OCI-LY7 (cell line): Measurements from ENCODE around the gene RSPH3. TPM values are rescaled to one million over a fixed set of nuclear protein-coding genes. Genes with fewer than 3 reads are reported as not detected.
"Not testable (repeated sequence)": the region's sequence is repeated elsewhere in the genome, so short reads cannot be mapped to it uniquely, and the experiment has no call there.

Experiments
- BruUV-seq: library from RNA; stranded (reverse); fragments of 400-500 nt; replicated peaks from 2 replicates; lab custom pipeline; 2021; lab: Mats Ljungman, UMichigan
- CTCF ChIA-PET: fragments of 300-600 bp; sonication (Branson Sonifier 250); formaldehyde crosslinking; loops from one replicate; lab custom pipeline; 2022; ENCODE audit warnings: antibody characterized with exemption; ENCODE audit not compliant: unreplicated experiment; lab: Charles Lee
- POLR2A ChIA-PET: fragments of 300-600 bp; sonication (Branson Sonifier 250); formaldehyde crosslinking; loops from one replicate; lab custom pipeline; 2022; ENCODE audit warnings: antibody characterized with exemption; lab: Charles Lee
- DNase-seq: peaks from one replicate; pipeline ENCODE4 v3.0.0-alpha.2; 2015; ENCODE audit warnings: low spot score
- H2AFZ ChIP-seq: fragments of 200-600 bp; sonication (generic), shearing (Covaris generic); 2 replicates; pipeline ENCODE4 v1.6.1; 2014; ENCODE audit warnings: mild to moderate bottlenecking, antibody characterized with exemption, low read length, moderate library complexity
- H3K27ac ChIP-seq: fragments of 200-600 bp; sonication (generic); 2 replicates; pipeline ENCODE4 v1.5.1; 2014; ENCODE audit warnings: mixed run types, low read depth, mild to moderate bottlenecking, moderate library complexity, low read length, inconsistent platforms; ENCODE audit not compliant: poor library complexity, severe bottlenecking
- H3K36me3 ChIP-seq: fragments of 200-600 bp; sonication (generic); 2 replicates; pipeline ENCODE4 v1.6.1; 2014; ENCODE audit warnings: mild to moderate bottlenecking, antibody characterized with exemption, low read length, moderate library complexity, mixed read lengths; ENCODE audit not compliant: insufficient read depth
- H3K4me1 ChIP-seq: fragments of 200-600 bp; sonication (generic); 2 replicates; pipeline ENCODE4 v1.5.1; 2014; ENCODE audit warnings: mild to moderate bottlenecking, low read length; ENCODE audit not compliant: insufficient read depth, poor library complexity, severe bottlenecking
- H3K4me2 ChIP-seq: fragments of 200-600 bp; sonication (generic); 2 replicates; pipeline ENCODE4 v1.6.1; 2014; ENCODE audit warnings: mild to moderate bottlenecking, low read length
- H3K4me3 ChIP-seq: fragments of 200-600 bp; sonication (generic); 2 replicates; pipeline ENCODE4 v1.5.1; 2014; ENCODE audit warnings: mild to moderate bottlenecking, low read depth, low read length; ENCODE audit not compliant: poor library complexity, severe bottlenecking
- H3K79me2 ChIP-seq: fragments of 200-600 bp; sonication (generic); 2 replicates; pipeline ENCODE4 v1.6.1; 2016; ENCODE audit warnings: low read depth, mild to moderate bottlenecking, low read length, moderate library complexity, mixed read lengths; ENCODE audit not compliant: insufficient read depth
- H3K9me2 ChIP-seq: fragments of 200-600 bp; sonication (generic); 2 replicates; pipeline ENCODE4 v1.6.1; 2016; ENCODE audit warnings: mild to moderate bottlenecking, low read length, mixed read lengths; ENCODE audit not compliant: insufficient read depth
- H3K9me3 ChIP-seq: fragments of 200-600 bp; sonication (generic); 2 replicates; pipeline ENCODE4 v1.6.1; 2014; ENCODE audit warnings: mild to moderate bottlenecking, mixed run types, low read length, mixed read lengths
- H4K20me1 ChIP-seq: fragments of 200-600 bp; sonication (generic); 2 replicates; pipeline ENCODE4 v1.6.1; 2014; ENCODE audit warnings: mild to moderate bottlenecking, antibody characterized with exemption, low read length, moderate library complexity, mixed read lengths; ENCODE audit not compliant: insufficient read depth
- EZH2phosphoT487 ChIP-seq: fragments of 200-600 bp; sonication (generic); IDR thresholded peaks from 2 replicates; pipeline ENCODE4 v1.6.1; 2018; ENCODE audit warnings: low read depth, borderline replicate concordance, mild to moderate bottlenecking, mixed run types, antibody characterized with exemption, low read length, moderate library complexity, mixed read lengths
- intact Hi-C: fragments of 100-400 bp; cut with micrococcal nuclease; formaldehyde crosslinking; loops from one replicate; pipeline ENCODE4 v1.10.0; 2022; ENCODE audit not compliant: unreplicated experiment
- total RNA-seq, 2 experiments: library from RNA; depleted of rRNA in 1 of 2; stranded (reverse); fragments of >200 nt in 1 of 2; shearing (Covaris generic) in 1 of 2; gene quantifications; 2 replicates each; pipeline ENCODE4 v1.2.3, GENCODE V29; 2014 to 2022
- TF ChIP-seq, protein P1 (sequence below): fragments of 200-600 bp; sonication (generic); conservative IDR thresholded peaks from 2 replicates; pipeline ENCODE4 v1.5.1; 2014; ENCODE audit warnings: mild to moderate bottlenecking, antibody characterized with exemption, low read length, moderate library complexity, mixed read lengths

Gene RSPH3
- total RNA-seq, 2 experiments from 2014 or later: 2.7 to 6.5 TPM

DNA sequence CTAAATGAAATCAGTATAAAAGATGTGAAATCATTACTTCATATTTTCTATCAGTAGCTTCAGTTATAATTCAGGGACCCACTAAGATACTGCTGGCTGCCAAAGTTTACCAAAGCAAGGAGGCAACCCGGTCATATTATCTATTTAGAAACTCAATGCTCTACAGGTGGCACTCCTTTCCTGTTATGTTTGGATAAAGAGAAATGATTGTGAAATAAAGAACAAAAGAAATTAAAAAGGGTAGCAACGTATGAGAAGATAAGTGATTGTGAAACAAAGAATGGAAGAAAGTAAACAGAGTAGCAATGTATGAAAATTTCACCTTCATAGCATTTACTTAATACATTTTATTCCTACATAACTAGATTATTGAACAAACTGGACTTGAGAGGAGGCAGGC, 45.2 kb downstream of the RSPH3 start:
- Histone ChIP-seq H2AFZ (peak overlapping the region; percentile 36; the same call in 1 of the 2 replicates), H3K79me2 (no peaks in the 10 kb centered on the region), H4K20me1 (no peaks in the 10 kb centered on the region), H3K4me2 (no peak overlapping the region), H3K36me3 (no peaks in the 10 kb centered on the region), H3K9me3 (no peaks in the 10 kb centered on the region), H3K9me2 (no peaks in the 10 kb centered on the region), H3K4me1 (peaks cover 26% of the 10 kb centered on the region), H3K4me3 (no peak overlapping the region), H3K27ac (no peak overlapping the region)
- intact Hi-C loops: loop anchor here (5.0 kb wide), 1 partner anchor 82 kb away; no protein-coding TSS in a partner anchor
- CTCF ChIA-PET: no interaction called here
- DNase-seq: no peak
- POLR2A ChIA-PET: interaction anchor here (0.6 to 0.7 kb wide), 2 partner anchors 47 to 60 kb away, joined by 3 to 4 read pairs; no protein-coding TSS in a partner anchor
- BruUV-seq: no TSS peak
- TF ChIP-seq EZH2phosphoT487: no peak
- TF ChIP-seq, protein P1, sequence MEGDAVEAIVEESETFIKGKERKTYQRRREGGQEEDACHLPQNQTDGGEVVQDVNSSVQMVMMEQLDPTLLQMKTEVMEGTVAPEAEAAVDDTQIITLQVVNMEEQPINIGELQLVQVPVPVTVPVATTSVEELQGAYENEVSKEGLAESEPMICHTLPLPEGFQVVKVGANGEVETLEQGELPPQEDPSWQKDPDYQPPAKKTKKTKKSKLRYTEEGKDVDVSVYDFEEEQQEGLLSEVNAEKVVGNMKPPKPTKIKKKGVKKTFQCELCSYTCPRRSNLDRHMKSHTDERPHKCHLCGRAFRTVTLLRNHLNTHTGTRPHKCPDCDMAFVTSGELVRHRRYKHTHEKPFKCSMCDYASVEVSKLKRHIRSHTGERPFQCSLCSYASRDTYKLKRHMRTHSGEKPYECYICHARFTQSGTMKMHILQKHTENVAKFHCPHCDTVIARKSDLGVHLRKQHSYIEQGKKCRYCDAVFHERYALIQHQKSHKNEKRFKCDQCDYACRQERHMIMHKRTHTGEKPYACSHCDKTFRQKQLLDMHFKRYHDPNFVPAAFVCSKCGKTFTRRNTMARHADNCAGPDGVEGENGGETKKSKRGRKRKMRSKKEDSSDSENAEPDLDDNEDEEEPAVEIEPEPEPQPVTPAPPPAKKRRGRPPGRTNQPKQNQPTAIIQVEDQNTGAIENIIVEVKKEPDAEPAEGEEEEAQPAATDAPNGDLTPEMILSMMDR: no peak

DNA sequence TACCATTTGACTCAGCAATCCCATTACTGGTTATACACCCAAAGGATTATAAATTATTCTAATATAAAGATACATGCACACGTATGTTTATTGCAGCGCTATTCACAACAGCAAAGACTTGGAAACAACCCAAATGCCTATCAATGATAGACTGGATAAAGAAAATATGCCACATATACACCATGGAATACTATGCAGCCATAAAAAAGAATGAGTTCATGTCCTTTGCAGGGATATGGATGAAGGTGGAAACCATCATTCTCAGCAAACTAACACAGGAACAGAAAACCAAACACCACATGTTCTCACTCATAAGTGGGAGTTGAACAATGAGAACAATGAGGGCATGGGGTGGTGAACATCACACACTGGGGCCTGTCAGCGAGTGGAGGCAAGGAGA, 48.0 kb downstream of the RSPH3 start:
- H3K4me2 ChIP-seq, DNase-seq, BruUV-seq, H3K4me3 ChIP-seq, H3K4me1 ChIP-seq, H4K20me1 ChIP-seq, H3K9me2 ChIP-seq, H3K9me3 ChIP-seq, H3K27ac ChIP-seq, H3K79me2 ChIP-seq, H3K36me3 ChIP-seq, H2AFZ ChIP-seq, intact Hi-C loops, CTCF ChIA-PET: not testable (repeated sequence)
- POLR2A ChIA-PET: interaction anchor here (0.6 to 1.6 kb wide), 2 partner anchors 10 to 86 kb away, joined by 3 to 4 read pairs; no protein-coding TSS in a partner anchor

- H4K20me1 ChIP-seq, H3K4me1 ChIP-seq, DNase-seq, CTCF ChIA-PET, intact Hi-C loops, BruUV-seq, H3K4me3 ChIP-seq, H3K9me3 ChIP-seq, H3K79me2 ChIP-seq, H3K36me3 ChIP-seq, H2AFZ ChIP-seq, H3K4me2 ChIP-seq, H3K27ac ChIP-seq, H3K9me2 ChIP-seq: not testable (repeated sequence)
- POLR2A ChIA-PET: interaction anchor here (0.6 to 1.6 kb wide), 2 partner anchors 10 to 85 kb away, joined by 3 to 4 read pairs; no protein-coding TSS in a partner anchor
Observed at GRCh38 chr6:158951565-158951964, 48.4 kb downstream of the RSPH3 start.
